Measurements from ENCODE around the gene MLF1. TPM values are rescaled to one million over a fixed set of nuclear protein-coding genes. Genes with fewer than 3 reads are reported as not detected.

MLF1 gene
- total and polyA plus RNA-seq, 9 donors = 8.5 to 28.3 (median 16.0) TPM

DNA sequence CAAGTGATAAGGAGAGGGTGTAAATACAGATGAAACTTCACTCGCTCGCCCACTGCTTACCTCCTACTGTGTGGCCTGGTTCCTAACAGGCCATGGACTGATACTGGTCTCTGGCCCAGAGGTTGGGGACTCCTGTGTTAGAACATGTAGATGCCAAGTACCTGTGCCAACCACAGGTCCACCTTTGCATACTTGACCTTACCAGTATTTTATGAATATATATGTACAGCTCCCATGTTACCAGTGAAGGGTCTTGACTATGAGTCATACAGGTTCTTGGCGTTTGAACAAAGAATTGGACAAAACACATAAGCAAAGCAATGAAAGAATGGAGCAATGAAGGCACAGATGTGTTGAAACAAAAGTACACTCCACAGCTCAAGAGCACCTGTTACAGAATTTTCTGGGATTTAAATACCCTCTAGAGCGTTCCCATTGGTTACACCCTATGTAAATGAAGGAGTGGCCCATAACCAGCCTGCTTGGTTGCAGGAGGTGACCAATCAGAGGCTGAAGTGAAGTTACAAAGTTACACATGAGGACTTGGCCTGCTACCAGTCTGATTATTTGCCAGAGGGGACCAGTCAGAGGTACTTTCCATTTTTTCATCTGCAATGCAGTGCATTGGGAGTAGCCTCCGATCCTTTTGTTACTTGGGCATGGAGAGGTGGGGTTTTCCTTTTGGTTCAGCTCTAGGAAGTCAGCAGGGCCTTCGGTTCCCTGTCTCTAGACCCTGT lies 71.6 kb downstream of the MLF1 start:
- H3K27me3 ChIP-seq = no peaks in the 10 kb centered on the region
- no peak overlapping the region for H3K27ac ChIP-seq
- no peak for TF ChIP-seq POLR2A (IDR thresholded peaks at IDR 0.05)
- no peak for TF ChIP-seq EP300 (IDR thresholded peaks at IDR 0.05)
- TF ChIP-seq, protein P1, sequence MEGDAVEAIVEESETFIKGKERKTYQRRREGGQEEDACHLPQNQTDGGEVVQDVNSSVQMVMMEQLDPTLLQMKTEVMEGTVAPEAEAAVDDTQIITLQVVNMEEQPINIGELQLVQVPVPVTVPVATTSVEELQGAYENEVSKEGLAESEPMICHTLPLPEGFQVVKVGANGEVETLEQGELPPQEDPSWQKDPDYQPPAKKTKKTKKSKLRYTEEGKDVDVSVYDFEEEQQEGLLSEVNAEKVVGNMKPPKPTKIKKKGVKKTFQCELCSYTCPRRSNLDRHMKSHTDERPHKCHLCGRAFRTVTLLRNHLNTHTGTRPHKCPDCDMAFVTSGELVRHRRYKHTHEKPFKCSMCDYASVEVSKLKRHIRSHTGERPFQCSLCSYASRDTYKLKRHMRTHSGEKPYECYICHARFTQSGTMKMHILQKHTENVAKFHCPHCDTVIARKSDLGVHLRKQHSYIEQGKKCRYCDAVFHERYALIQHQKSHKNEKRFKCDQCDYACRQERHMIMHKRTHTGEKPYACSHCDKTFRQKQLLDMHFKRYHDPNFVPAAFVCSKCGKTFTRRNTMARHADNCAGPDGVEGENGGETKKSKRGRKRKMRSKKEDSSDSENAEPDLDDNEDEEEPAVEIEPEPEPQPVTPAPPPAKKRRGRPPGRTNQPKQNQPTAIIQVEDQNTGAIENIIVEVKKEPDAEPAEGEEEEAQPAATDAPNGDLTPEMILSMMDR (IDR thresholded peaks at IDR 0.05) = no peak
- no peaks in the 10 kb centered on the region for H3K36me3 ChIP-seq
- H3K4me1 ChIP-seq (ENCODE audit: insufficient read depth) = no peaks in the 10 kb centered on the region
- DNase-seq = no peak
- H3K9me3 ChIP-seq = no peaks in the 10 kb centered on the region
- intact Hi-C loops (cut with DNase I) = no loop called here
- 85 to 89% (median 88%) methylated on average over 6 of the region's 6 CpGs for WGBS, 3 donors
- no peak overlapping the region for H3K4me3 ChIP-seq

DNA sequence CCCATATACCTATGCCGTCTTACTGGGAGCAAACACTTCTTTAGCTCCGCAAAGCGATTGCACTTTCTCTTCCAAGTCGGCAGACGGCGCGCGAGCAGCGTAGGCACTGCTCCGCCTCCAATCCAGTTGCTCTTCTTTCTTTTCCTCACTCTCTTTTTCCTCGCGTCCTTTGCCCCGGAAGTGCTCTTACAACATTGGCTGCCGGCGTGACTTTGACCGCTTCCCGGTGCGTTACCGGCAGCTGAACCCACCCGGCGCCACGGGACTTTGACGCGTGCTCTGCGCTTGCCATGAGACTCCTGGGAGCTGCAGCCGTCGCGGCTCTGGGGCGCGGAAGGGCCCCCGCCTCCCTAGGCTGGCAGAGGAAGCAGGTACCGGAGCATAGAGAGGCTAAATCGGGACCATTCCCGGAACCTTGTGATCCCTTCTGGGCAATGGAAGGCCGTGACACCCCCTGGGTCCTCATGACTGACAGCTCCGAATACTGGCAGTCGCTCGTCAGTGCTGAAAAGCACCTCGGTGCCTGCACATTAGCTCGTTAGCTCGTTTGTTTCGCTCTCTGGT lies 73.4 kb downstream of the MLF1 start, which contains the start of gene GFM1:
Gene GFM1, plus strand, starts transcription at position 183 of the 564 bp plus-strand sequence. Its CDS starts 108 bp downstream, at position 291.
- 1% methylated on average over 42 of the region's 42 CpGs for WGBS, 3 donors
- Histone ChIP-seq H3K27me3 (no peaks in the 10 kb centered on the region), H3K4me3 (peak within 1 kb of the TSS; percentile 76), H3K27ac (peak within 1 kb of the TSS; percentile 60 to 61), H3K36me3 (no peaks in the 10 kb centered on the region), H3K4me1 (ENCODE audit: insufficient read depth) (no peaks in the 10 kb centered on the region), H3K9me3 (no peaks in the 10 kb centered on the region)
- TF ChIP-seq, protein P1 (IDR thresholded peaks at IDR 0.05) = peak; percentile 71 to 80 (median 76)
- TF ChIP-seq POLR2A (IDR thresholded peaks at IDR 0.05) (peak; percentile 24), EP300 (IDR thresholded peaks at IDR 0.05) (no peak)
- DNase-seq = peak; percentile 88 to 93 (median 88)
- intact Hi-C loops (cut with DNase I) = no loop called here

DNA sequence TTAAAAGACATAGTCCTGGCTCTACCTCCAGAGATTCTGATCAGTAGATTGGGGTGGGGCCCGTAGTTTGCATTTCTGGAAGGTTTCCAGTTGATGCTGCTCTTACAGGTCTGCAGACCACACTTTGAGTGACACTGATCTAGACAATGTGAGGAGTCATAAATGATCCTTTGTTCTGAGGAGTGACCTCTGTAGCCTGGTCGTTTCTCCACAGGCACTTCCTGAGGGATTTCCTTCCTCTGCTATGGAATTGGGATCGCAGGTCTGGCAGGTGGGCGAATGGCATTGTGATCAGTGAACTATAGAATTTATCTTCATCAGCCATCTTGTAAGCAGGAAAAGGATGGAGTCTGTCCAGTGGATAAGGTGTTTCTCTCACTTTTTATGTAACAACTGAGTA lies 78.8 kb downstream of the MLF1 start:
- intact Hi-C loops (cut with DNase I) = loop anchor here in 1 of 4 donors (10.0 kb wide), 1 partner anchor 155 kb away; the partner anchor contains the start of gene MFSD1
- Histone ChIP-seq H3K27ac (no peak overlapping the region), H3K36me3 (no peaks in the 10 kb centered on the region)

DNA sequence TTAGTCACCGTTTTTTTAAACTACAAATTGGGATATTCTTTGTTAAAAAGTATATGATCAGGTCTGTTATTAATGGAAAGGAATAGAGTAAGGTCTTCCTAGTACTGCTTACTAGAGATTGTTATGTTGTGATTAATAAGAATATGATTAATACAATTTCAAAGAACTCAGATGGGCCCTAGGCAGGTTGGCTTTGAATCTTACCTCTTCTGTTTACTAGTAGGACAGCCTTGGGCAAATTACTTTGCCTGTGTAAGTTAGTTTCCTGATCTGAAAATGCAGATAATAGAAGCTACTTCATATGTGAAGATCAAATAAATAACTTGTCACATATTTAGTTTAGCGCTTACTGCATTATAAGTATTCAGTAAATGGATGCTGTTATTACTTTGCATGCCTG lies 80.2 kb downstream of the MLF1 start:
- no peak overlapping the region for H3K27ac ChIP-seq
- no peak for TF ChIP-seq POLR2A (IDR thresholded peaks at IDR 0.05)
- TF ChIP-seq, protein P1 (IDR thresholded peaks at IDR 0.05) = no peak
- TF ChIP-seq EP300 (IDR thresholded peaks at IDR 0.05) = no peak
- no peaks in the 10 kb centered on the region for H3K4me1 ChIP-seq (ENCODE audit: insufficient read depth)
- intact Hi-C loops (cut with DNase I) = loop anchor here in 1 of 4 donors (10.0 kb wide), 1 partner anchor 154 kb away; the partner anchor contains the start of gene MFSD1
- WGBS, 3 donors = 92 to 94% (median 93%) methylated on average over 2 of the region's 2 CpGs
- H3K36me3 ChIP-seq = no peaks in the 10 kb centered on the region
- no peaks in the 10 kb centered on the region for H3K9me3 ChIP-seq
- H3K27me3 ChIP-seq = no peaks in the 10 kb centered on the region
- no peak for DNase-seq
- no peak overlapping the region for H3K4me3 ChIP-seq

More for the DNA sequence above, 78.8 kb downstream of the MLF1 start:
- Histone ChIP-seq H3K27me3 (no peaks in the 10 kb centered on the region), H3K9me3 (no peaks in the 10 kb centered on the region), H3K4me3 (no peak overlapping the region), H3K4me1 (ENCODE audit: insufficient read depth) (no peaks in the 10 kb centered on the region)
- no peak for DNase-seq
- 76 to 80% (median 77%) methylated on average over 4 of the region's 4 CpGs for WGBS, 3 donors
- TF ChIP-seq POLR2A (IDR thresholded peaks at IDR 0.05) = no peak
- TF ChIP-seq EP300 (IDR thresholded peaks at IDR 0.05) = no peak
- TF ChIP-seq, protein P1 (IDR thresholded peaks at IDR 0.05) = no peak
